GM12878 (cell line): ENCODE measurements around the gene ETV3L. TPM values are rescaled to one million over a fixed set of nuclear protein-coding genes. Genes with fewer than 3 reads are reported as not detected.

Experiments
- ATAC-seq: fragments of 200-7000 bp; cut with Tn5 transposase; 3 replicates; pipeline ENCODE4 v1.9.1; 2020; ENCODE audit warnings: mild to moderate bottlenecking, moderate library complexity
- BruUV-seq: library from RNA; stranded (reverse); fragments of 400-500 nt; replicated peaks from 2 replicates; lab custom pipeline; 2021; lab: Mats Ljungman, UMichigan
- CTCF ChIA-PET: fragments of 300-600 bp; sonication (Branson Sonifier 250); formaldehyde crosslinking; extraction: SDS; loops from one replicate; lab custom pipeline; 2021; ENCODE audit warnings: inconsistent platforms; lab: Yijun Ruan, JAX
- POLR2A ChIA-PET: fragments of 350-600 bp; formaldehyde crosslinking; extraction: SDS; loops from one replicate; lab custom pipeline; 2021; ENCODE audit warnings: inconsistent platforms; lab: Charles Lee
- RAD21 ChIA-PET: fragments of 300-600 bp; sonication (Branson Sonifier 250); formaldehyde crosslinking; loops from one replicate; lab custom pipeline; 2023; ENCODE audit warnings: antibody characterized with exemption; ENCODE audit not compliant: unreplicated experiment; lab: Charles Lee
- SMC1A ChIA-PET: fragments of 300-600 bp; sonication (Branson Sonifier 250); formaldehyde crosslinking; loops from one replicate; lab custom pipeline; 2023; ENCODE audit not compliant: unreplicated experiment, uncharacterized antibody; lab: Charles Lee
- DNase-seq: peaks from one replicate; pipeline ENCODE4 v3.0.0-alpha.2; 2011; ENCODE audit warnings: low read depth, low spot score
- FAIRE-seq: peaks from 3 replicates; lab custom pipeline; 2011; peaks lifted over from hg19 to GRCh38; lab: Jason Lieb, UNC
- H2AFZ ChIP-seq: 2 replicates; pipeline ENCODE4 v1.6.0; 2011; ENCODE audit warnings: low read depth, low read length, control low read depth; ENCODE audit not compliant: control insufficient read depth
- H3K27ac ChIP-seq: 2 replicates; pipeline ENCODE4 v1.5.1; 2011; ENCODE audit warnings: control low read depth; ENCODE audit not compliant: control insufficient read depth, insufficient read depth
- H3K27me3 ChIP-seq, 2 experiments: replicated peaks in 1 of 2; 2 replicates each; pipeline versions ENCODE4 v1.6.0 to v1.6.1; 2011; ENCODE audit warnings: low read length in 1 of 2; ENCODE audit not compliant: control insufficient read depth in 2 of 2, insufficient read depth in 2 of 2
- H3K36me3 ChIP-seq, 2 experiments: 2 replicates each; pipeline ENCODE4 v1.5.1; 2011; ENCODE audit warnings: low read length in 1 of 2; ENCODE audit not compliant: control insufficient read depth in 2 of 2, insufficient read depth in 2 of 2
- H3K4me1 ChIP-seq: 2 replicates; pipeline ENCODE4 v1.6.1; 2011; ENCODE audit warnings: mild to moderate bottlenecking, low read length, moderate library complexity, mixed read lengths; ENCODE audit not compliant: control insufficient read depth, insufficient read depth
- H3K4me2 ChIP-seq: 2 replicates; pipeline ENCODE4 v1.6.0; 2011; ENCODE audit warnings: control low read depth; ENCODE audit not compliant: control insufficient read depth, insufficient read depth
- H3K4me3 ChIP-seq: fragments of 200-600 bp; sonication (generic); 2 replicates; pipeline ENCODE4 v1.5.1; 2016
- H3K79me2 ChIP-seq: 2 replicates; pipeline ENCODE4 v1.6.0; 2011; ENCODE audit warnings: low read length; ENCODE audit not compliant: control insufficient read depth, insufficient read depth
- H3K9ac ChIP-seq: 2 replicates; pipeline ENCODE4 v1.8.0; 2011; ENCODE audit warnings: low read length, control low read depth, mixed read lengths; ENCODE audit not compliant: control insufficient read depth, insufficient read depth
- H3K9me3 ChIP-seq: replicated peaks from 3 replicates; pipeline ENCODE4 v1.5.1; 2011; ENCODE audit warnings: mild to moderate bottlenecking, low read length; ENCODE audit not compliant: control insufficient read depth, insufficient read depth
- H4K20me1 ChIP-seq: 2 replicates; pipeline ENCODE4 v1.6.0; 2011; ENCODE audit not compliant: control insufficient read depth, insufficient read depth
- GABPA ChIP-seq: IDR thresholded peaks from 2 replicates; pipeline ENCODE4 v1.6.1; 2014; ENCODE audit warnings: antibody characterized with exemption, low read depth, mild to moderate bottlenecking, inconsistent platforms
- HDGF ChIP-seq: fragments of 450-650 bp; IDR thresholded peaks from 2 replicates; pipeline ENCODE4 v1.6.1; 2016; ENCODE audit warnings: antibody characterized with exemption
- KDM1A ChIP-seq: fragments of 200-600 bp; sonication (generic); IDR thresholded peaks from 2 replicates; pipeline ENCODE4 v1.6.1; 2016; ENCODE audit warnings: borderline replicate concordance
- KLF5 ChIP-seq: fragments of 450-650 bp; IDR thresholded peaks from 2 replicates; pipeline ENCODE4 v1.6.1; 2014; ENCODE audit warnings: mild to moderate bottlenecking; ENCODE audit not compliant: partially characterized antibody
- LARP7 ChIP-seq: fragments of 450-650 bp; IDR thresholded peaks from 2 replicates; pipeline ENCODE4 v1.6.1; 2017; ENCODE audit warnings: mild to moderate bottlenecking
- RCOR1 ChIP-seq: conservative IDR thresholded peaks from 2 replicates; pipeline ENCODE4 v1.6.1; 2012; ENCODE audit warnings: low read depth, low read length, improper control_type of control experiment
- RELA ChIP-seq: fragments of 450-650 bp; IDR thresholded peaks from 2 replicates; pipeline ENCODE4 v1.8.0; 2014; ENCODE audit warnings: borderline replicate concordance; ENCODE audit not compliant: partially characterized antibody
- WRNIP1 ChIP-seq: IDR thresholded peaks from 2 replicates; pipeline ENCODE4 v1.6.1; 2011; ENCODE audit warnings: low read depth, low read length, improper control_type of control experiment, borderline replicate concordance
- WGBS: methylation state at CpG from one replicate; pipeline ENCODE4 v1.1.6; 2016; ENCODE audit warnings: low lambda C conversion rate; ENCODE audit not compliant: insufficient replicate concordance, insufficient coverage; ENCODE audit errors: missing lambda C conversion rate; 5-methylcytosine and 5-hydroxymethylcytosine counted together
- in situ Hi-C: fragments of 300-500 bp; cut with MboI; formaldehyde crosslinking; loops from 9 replicates; pipeline ENCODE4 v1.14.3; 2018; ENCODE audit warnings: mixed read lengths
- intact Hi-C: fragments of 100-400 bp; cut with micrococcal nuclease; formaldehyde crosslinking; loops from one replicate; pipeline ENCODE4 v1.14.2; 2022; ENCODE audit not compliant: unreplicated experiment
- polyA plus RNA-seq, 11 experiments: library from polyadenylated mRNA; depleted of rRNA in 4 of 11; unstranded in 6 of 11; stranded (reverse) in 5 of 11; fragments of >200 nt; fragmentation: Nextera tagmentation in 4 of 11; fragmentation: Illumina TruSeq in 1 of 11; extraction: Ambion mirVana in 4 of 11; extraction: Trizol in 1 of 11; gene quantifications; 1 replicate in 1 of 11; 2 replicates in 10 of 11; pipeline versions ENCODE4 v1.2.1 to v1.2.3, GENCODE V29; 2011 to 2016; ENCODE audit warnings: inconsistent platforms in 2 of 11, missing spikeins in 2 of 11, low read depth in 1 of 11
- total RNA-seq, 4 experiments: library from RNA; depleted of rRNA in 3 of 4; stranded (reverse); fragments of >200 nt in 3 of 4; fragmentation: Illumina TruSeq in 1 of 4; extraction: Trizol in 1 of 4; gene quantifications; 2 replicates each; pipeline versions ENCODE4 v1.2.1 to v1.2.3, GENCODE V29; 2013 to 2021
- TF ChIP-seq, protein P1 (sequence below): IDR thresholded peaks from 2 replicates; pipeline ENCODE4 v1.6.1; 2012; ENCODE audit warnings: low read depth, low read length, improper control_type of control experiment
- TF ChIP-seq, protein P2 (sequence below): fragments of 450-650 bp; formaldehyde crosslinking; IDR thresholded peaks from 2 replicates; pipeline ENCODE4 v1.5.0; 2022; ENCODE audit warnings: mild to moderate bottlenecking, missing genetic modification characterization

The ETV3L gene
- total and polyA plus RNA-seq, 10 of the 15 experiments (the other 5 are each of a cell fraction or from before 2014, with no cell fraction given): 0.03 to 1.3 (median 0.44) TPM

DNA sequence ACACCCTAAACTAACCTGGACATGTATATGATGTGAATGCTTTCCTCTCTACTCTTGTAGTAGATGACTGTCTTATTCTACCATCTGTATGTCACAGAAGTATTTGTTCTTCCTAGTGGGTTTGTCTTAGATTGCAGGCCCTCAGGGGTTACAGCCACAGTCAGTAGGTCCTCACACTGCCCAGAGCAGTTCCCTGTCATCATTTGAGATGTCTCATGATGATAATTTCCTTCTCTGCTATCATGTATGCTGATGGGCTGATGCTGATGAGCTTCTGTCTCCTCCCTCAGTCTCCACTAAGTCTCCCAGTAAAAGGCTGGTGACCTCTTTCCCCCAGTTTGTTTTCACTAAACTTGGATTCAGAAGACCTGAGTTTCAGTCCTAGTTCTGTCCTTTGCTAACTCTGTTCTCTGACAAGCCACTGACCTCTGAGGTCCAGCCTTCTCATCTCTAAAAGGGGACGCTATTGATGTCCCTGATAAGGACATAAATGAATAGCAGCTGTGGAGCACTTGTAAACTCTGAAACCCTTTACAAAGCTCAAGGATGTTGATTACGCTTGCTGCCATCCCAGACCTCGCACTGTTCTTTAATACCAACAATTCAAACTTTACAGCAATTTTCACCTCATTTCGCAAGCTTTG lies 41.7 kb upstream of the ETV3L start:
- Histone ChIP-seq H3K4me2 (no peak overlapping the region), H3K9ac (no peak overlapping the region), H3K27ac (no peak overlapping the region), H3K27me3 (no peaks in the 10 kb centered on the region), H3K4me1 (peaks cover 9% of the 10 kb centered on the region; the same call in 1 of the 2 replicates), H4K20me1 (no peaks in the 10 kb centered on the region; the same call in 1 of the 2 replicates), H3K9me3 (no peaks in the 10 kb centered on the region), H2AFZ (no peak overlapping the region), H3K4me3 (no peak overlapping the region), H3K79me2 (peaks cover 18% of the 10 kb centered on the region), H3K36me3 (no peaks in the 10 kb centered on the region)
- in situ Hi-C loops: no loop called here
- FAIRE-seq: no peak
- ChIA-PET SMC1A (interaction anchor here (0.6 to 1.9 kb wide), 7 partner anchors 9 to 64 kb away, joined by 3 to 8 read pairs (median 4); no protein-coding TSS in a partner anchor), RAD21 (interaction anchor here (1.4 to 1.9 kb wide), 3 partner anchors 11 to 51 kb away, joined by 3 to 12 read pairs (median 5); no protein-coding TSS in a partner anchor), POLR2A (interaction anchor here (0.6 to 3.0 kb wide), 4 partner anchors 10 to 102 kb away, joined by 3 to 10 read pairs (median 5); no protein-coding TSS in a partner anchor), CTCF (interaction anchor here (0.9 to 4.3 kb wide), 5 partner anchors 13 to 369 kb away, joined by 3 to 46 read pairs (median 4); no protein-coding TSS in a partner anchor)
- ATAC-seq: no peak
- intact Hi-C loops: no loop called here
- BruUV-seq: no TSS peak
- DNase-seq: no peak
- 94% methylated on average over 4 of the region's 4 CpGs for WGBS
- TF ChIP-seq WRNIP1 (no peak), LARP7 (no peak), KLF5 (no peak), KDM1A (no peak), RELA (no peak), RCOR1 (no peak), GABPA (no peak), HDGF (no peak)
- TF ChIP-seq, protein P1, sequence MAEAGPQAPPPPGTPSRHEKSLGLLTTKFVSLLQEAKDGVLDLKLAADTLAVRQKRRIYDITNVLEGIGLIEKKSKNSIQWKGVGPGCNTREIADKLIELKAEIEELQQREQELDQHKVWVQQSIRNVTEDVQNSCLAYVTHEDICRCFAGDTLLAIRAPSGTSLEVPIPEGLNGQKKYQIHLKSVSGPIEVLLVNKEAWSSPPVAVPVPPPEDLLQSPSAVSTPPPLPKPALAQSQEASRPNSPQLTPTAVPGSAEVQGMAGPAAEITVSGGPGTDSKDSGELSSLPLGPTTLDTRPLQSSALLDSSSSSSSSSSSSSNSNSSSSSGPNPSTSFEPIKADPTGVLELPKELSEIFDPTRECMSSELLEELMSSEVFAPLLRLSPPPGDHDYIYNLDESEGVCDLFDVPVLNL: no peak
- TF ChIP-seq, protein P2, sequence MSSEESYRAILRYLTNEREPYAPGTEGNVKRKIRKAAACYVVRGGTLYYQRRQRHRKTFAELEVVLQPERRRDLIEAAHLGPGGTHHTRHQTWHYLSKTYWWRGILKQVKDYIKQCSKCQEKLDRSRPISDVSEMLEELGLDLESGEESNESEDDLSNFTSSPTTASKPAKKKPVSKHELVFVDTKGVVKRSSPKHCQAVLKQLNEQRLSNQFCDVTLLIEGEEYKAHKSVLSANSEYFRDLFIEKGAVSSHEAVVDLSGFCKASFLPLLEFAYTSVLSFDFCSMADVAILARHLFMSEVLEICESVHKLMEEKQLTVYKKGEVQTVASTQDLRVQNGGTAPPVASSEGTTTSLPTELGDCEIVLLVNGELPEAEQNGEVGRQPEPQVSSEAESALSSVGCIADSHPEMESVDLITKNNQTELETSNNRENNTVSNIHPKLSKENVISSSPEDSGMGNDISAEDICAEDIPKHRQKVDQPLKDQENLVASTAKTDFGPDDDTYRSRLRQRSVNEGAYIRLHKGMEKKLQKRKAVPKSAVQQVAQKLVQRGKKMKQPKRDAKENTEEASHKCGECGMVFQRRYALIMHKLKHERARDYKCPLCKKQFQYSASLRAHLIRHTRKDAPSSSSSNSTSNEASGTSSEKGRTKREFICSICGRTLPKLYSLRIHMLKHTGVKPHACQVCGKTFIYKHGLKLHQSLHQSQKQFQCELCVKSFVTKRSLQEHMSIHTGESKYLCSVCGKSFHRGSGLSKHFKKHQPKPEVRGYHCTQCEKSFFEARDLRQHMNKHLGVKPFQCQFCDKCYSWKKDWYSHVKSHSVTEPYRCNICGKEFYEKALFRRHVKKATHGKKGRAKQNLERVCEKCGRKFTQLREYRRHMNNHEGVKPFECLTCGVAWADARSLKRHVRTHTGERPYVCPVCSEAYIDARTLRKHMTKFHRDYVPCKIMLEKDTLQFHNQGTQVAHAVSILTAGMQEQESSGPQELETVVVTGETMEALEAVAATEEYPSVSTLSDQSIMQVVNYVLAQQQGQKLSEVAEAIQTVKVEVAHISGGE (CRISPR knock-in tag): no peak
